ENCODE data around the gene UGT1A10. TPM values are rescaled to one million over a fixed set of nuclear protein-coding genes. Genes with fewer than 3 reads are reported as not detected.

The UGT1A10 gene
- total and polyA plus RNA-seq, 5 donors from 2014 or later: not detected

GRCh38 chr2:233772583-233772982 is 136.3 kb downstream of the UGT1A10 start:
- H3K27me3 ChIP-seq (ENCODE audit: control insufficient read depth, insufficient read depth, low read length): peaks cover 5% of the 10 kb centered on the region
- no peaks in the 10 kb centered on the region for H3K4me1 Mint-ChIP-seq
- H3K4me3 ChIP-seq (ENCODE audit: low read depth, low read length): no peak overlapping the region
- no peak overlapping the region for H3K27ac ChIP-seq (ENCODE audit: insufficient read depth, low read length, poor library complexity, severe bottlenecking)
- no peak overlapping the region for H3K27ac Mint-ChIP-seq
- H3K27me3 Mint-ChIP-seq: peaks cover 5% of the 10 kb centered on the region
- H3K36me3 ChIP-seq (ENCODE audit: control insufficient read depth, insufficient read depth, low read length): no peaks in the 10 kb centered on the region
- no peak overlapping the region for H3K4me3 Mint-ChIP-seq
- H3K9me3 ChIP-seq (ENCODE audit: control insufficient read depth in 2 of 2, low read length in 2 of 2): peaks cover 0 to 11% of the 10 kb centered on the region in 2 experiments
- ATAC-seq (ENCODE audit: low read depth in 2 of 2) (no peak), DNase-seq (no peak)
- no peaks in the 10 kb centered on the region for H3K4me1 ChIP-seq (ENCODE audit: control insufficient read depth, insufficient read depth, low read length, poor library complexity, severe bottlenecking)
- H3K36me3 Mint-ChIP-seq: no peaks in the 10 kb centered on the region
- peaks cover 0 to 14% (median 3%) of the 10 kb centered on the region in 7 donors for H3K9me3 Mint-ChIP-seq

DNA sequence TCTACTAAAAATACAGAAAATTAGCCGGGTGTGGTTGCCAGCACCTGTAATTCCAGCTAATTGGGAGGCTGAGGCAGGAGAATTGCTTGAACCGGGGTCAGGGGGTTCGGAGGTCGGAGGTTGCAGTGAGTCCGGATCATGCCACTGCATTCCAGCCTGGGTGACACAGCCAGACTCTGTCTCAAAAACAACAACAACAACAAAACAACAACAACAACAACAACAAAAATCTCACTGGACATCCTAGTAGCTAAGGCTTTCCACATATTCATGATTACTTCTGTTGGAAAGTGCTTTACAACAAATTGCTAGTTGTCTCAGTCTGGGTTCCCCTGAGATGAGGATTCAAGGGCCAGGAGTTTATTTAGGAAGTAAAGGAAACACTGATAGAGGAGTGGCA is 137.6 kb downstream of the UGT1A10 start:
- peaks cover 0 to 17% (median 3%) of the 10 kb centered on the region in 7 donors for H3K9me3 Mint-ChIP-seq

DNA sequence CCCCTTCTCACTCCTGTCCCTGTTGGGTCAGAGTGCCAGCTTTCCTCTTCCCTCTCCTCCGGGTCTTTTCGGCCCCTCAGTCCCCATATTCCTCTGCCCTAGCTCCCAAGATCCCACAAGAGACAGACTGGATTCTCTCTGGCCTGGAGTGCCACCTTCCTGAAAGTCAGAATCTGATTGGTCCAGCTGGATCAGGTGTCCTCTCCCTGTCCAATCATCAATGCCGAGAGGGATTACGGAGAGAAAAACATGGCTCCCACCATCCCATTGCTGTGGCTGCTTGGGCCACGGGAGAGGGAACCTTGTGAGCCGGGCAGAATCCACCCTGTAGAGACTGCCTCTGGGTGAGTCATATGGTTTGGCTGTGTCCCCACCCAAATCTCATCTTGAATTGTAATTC is 139.2 kb downstream of the UGT1A10 start:
- DNase-seq (no peak), ATAC-seq (ENCODE audit: low read depth in 2 of 2) (no peak)
- Mint-ChIP-seq H3K9me3 (peaks cover 0 to 17% (median 5%) of the 10 kb centered on the region in 7 donors), H3K4me3 (no peak overlapping the region), H3K36me3 (no peaks in the 10 kb centered on the region), H3K4me1 (no peaks in the 10 kb centered on the region), H3K27me3 (no peaks in the 10 kb centered on the region), H3K27ac (no peak overlapping the region)
- Histone ChIP-seq H3K4me3 (ENCODE audit: low read depth, low read length) (no peak overlapping the region), H3K9me3 (ENCODE audit: control insufficient read depth in 2 of 2, low read length in 2 of 2) (peaks cover 2 to 11% of the 10 kb centered on the region in 2 experiments), H3K4me1 (ENCODE audit: control insufficient read depth, insufficient read depth, low read length, poor library complexity, severe bottlenecking) (no peaks in the 10 kb centered on the region), H3K36me3 (ENCODE audit: control insufficient read depth, insufficient read depth, low read length) (no peaks in the 10 kb centered on the region), H3K27ac (ENCODE audit: insufficient read depth, low read length, poor library complexity, severe bottlenecking) (no peak overlapping the region), H3K27me3 (ENCODE audit: control insufficient read depth, insufficient read depth, low read length) (peaks cover 8% of the 10 kb centered on the region)

More for the DNA sequence above, 137.6 kb downstream of the UGT1A10 start:
- Histone ChIP-seq H3K9me3 (ENCODE audit: control insufficient read depth in 2 of 2, low read length in 2 of 2) (peaks cover 0 to 11% of the 10 kb centered on the region in 2 experiments), H3K4me1 (ENCODE audit: control insufficient read depth, insufficient read depth, low read length, poor library complexity, severe bottlenecking) (no peaks in the 10 kb centered on the region), H3K27me3 (ENCODE audit: control insufficient read depth, insufficient read depth, low read length) (peaks cover 10% of the 10 kb centered on the region), H3K36me3 (ENCODE audit: control insufficient read depth, insufficient read depth, low read length) (no peaks in the 10 kb centered on the region), H3K4me3 (ENCODE audit: low read depth, low read length) (no peak overlapping the region), H3K27ac (ENCODE audit: insufficient read depth, low read length, poor library complexity, severe bottlenecking) (no peak overlapping the region)
- H3K27ac Mint-ChIP-seq: no peak overlapping the region
- H3K4me1 Mint-ChIP-seq: no peaks in the 10 kb centered on the region
- no peak for ATAC-seq (ENCODE audit: low read depth in 2 of 2)
- H3K27me3 Mint-ChIP-seq: peaks cover 5% of the 10 kb centered on the region
- no peaks in the 10 kb centered on the region for H3K36me3 Mint-ChIP-seq
- H3K4me3 Mint-ChIP-seq: no peak overlapping the region
- DNase-seq: no peak

DNA sequence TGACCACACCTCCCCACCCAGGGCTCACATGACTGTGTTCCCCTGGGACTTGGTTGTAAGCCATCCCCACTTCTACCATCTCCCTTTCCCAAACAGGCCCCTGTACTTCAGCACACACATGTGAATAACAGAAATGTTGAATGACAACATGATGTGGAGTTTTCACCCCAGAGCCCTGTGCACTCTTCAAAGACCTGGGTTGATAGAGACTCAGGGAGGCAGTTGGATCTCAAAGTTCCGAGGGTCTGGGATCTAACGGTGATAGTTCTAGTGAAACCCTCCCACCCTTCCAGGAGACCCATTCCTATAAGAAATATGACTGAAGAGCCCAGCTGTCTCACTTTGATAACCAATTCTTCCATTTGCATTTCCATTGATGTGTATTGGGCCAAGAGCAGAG is 141.8 kb downstream of the UGT1A10 start, which contains the start of gene MROH2A:
Gene MROH2A (plus strand): TSS at position 301 of the 400 bp plus-strand sequence. CDS start 1,029 bp downstream, outside the sequence.
- no peak within 1 kb of the TSS for H3K27ac Mint-ChIP-seq
- H3K4me1 Mint-ChIP-seq: no peaks in the 10 kb centered on the region
- H3K36me3 Mint-ChIP-seq: no peaks in the 10 kb centered on the region
- H3K4me1 ChIP-seq (ENCODE audit: control insufficient read depth, insufficient read depth, low read length, poor library complexity, severe bottlenecking): no peaks in the 10 kb centered on the region
- peaks cover 13% of the 10 kb centered on the region for H3K27me3 Mint-ChIP-seq
- no peak for ATAC-seq (ENCODE audit: low read depth in 2 of 2)
- H3K9me3 Mint-ChIP-seq: peaks cover 0 to 17% (median 5%) of the 10 kb centered on the region in 7 donors
- peaks cover 10% of the 10 kb centered on the region for H3K27me3 ChIP-seq (ENCODE audit: control insufficient read depth, insufficient read depth, low read length)
- peaks cover 2 to 11% of the 10 kb centered on the region in 2 experiments for H3K9me3 ChIP-seq (ENCODE audit: control insufficient read depth in 2 of 2, low read length in 2 of 2)
- DNase-seq: no peak
- no peak within 1 kb of the TSS for H3K4me3 ChIP-seq (ENCODE audit: low read depth, low read length)
- H3K4me3 Mint-ChIP-seq: no peak within 1 kb of the TSS
- no peaks in the 10 kb centered on the region for H3K36me3 ChIP-seq (ENCODE audit: control insufficient read depth, insufficient read depth, low read length)
- H3K27ac ChIP-seq (ENCODE audit: insufficient read depth, low read length, poor library complexity, severe bottlenecking): no peak within 1 kb of the TSS

DNA sequence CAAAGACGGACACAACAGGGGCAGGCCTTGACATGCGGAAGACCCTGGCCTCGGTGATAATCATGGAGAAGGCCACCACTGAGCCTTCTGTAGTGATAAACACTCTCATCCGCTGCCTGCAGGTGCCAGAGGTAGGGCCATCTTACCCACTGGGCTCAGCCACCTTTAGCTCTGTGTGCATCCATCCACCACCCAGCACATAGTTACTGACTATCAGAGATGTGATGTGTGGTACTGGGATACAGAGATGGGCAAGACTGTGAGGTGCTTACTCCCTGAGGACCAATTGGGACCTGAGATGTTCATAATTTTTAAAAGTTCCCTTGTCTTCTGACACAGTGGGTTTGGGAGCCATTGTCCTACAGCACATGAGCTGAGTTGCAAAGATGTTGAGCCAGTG is 143.5 kb downstream of the UGT1A10 start:
- peaks cover 0 to 17% (median 5%) of the 10 kb centered on the region in 7 donors for H3K9me3 Mint-ChIP-seq
- peaks cover 10% of the 10 kb centered on the region for H3K27me3 ChIP-seq (ENCODE audit: control insufficient read depth, insufficient read depth, low read length)
- no peak overlapping the region for H3K27ac ChIP-seq (ENCODE audit: insufficient read depth, low read length, poor library complexity, severe bottlenecking)
- H3K9me3 ChIP-seq (ENCODE audit: control insufficient read depth in 2 of 2, low read length in 2 of 2): peaks cover 2 to 11% of the 10 kb centered on the region in 2 experiments
- no peaks in the 10 kb centered on the region for H3K4me1 Mint-ChIP-seq
- H3K27me3 Mint-ChIP-seq: peaks cover 13% of the 10 kb centered on the region
- no peak for ATAC-seq (ENCODE audit: low read depth in 2 of 2)
- H3K4me3 Mint-ChIP-seq: no peak overlapping the region
- DNase-seq: no peak
- H3K4me1 ChIP-seq (ENCODE audit: control insufficient read depth, insufficient read depth, low read length, poor library complexity, severe bottlenecking): no peaks in the 10 kb centered on the region
- no peak overlapping the region for H3K27ac Mint-ChIP-seq
- no peak overlapping the region for H3K4me3 ChIP-seq (ENCODE audit: low read depth, low read length)
- no peaks in the 10 kb centered on the region for H3K36me3 ChIP-seq (ENCODE audit: control insufficient read depth, insufficient read depth, low read length)
- no peaks in the 10 kb centered on the region for H3K36me3 Mint-ChIP-seq

DNA sequence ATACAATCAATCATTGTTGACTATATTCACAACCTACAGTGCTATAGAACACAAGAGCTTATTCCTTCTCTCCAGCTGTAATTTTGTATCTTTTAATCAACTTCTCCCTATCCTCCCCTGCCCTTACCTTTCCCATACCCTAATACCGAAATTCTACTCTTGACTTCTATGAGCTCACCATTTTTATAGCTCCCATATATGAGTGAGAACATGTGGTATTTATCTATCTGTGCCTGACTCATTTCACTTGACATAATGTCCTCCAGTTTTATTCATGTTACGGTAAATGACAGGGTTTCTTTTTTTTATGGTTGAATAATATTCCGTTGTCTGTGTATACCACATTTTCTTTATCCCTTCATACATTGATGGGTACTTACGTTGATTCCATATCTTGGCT is 144.5 kb downstream of the UGT1A10 start:
- no peaks in the 10 kb centered on the region for H3K4me1 Mint-ChIP-seq
- Histone ChIP-seq H3K36me3 (ENCODE audit: control insufficient read depth, insufficient read depth, low read length) (no peaks in the 10 kb centered on the region), H3K4me3 (ENCODE audit: low read depth, low read length) (no peak overlapping the region), H3K27me3 (ENCODE audit: control insufficient read depth, insufficient read depth, low read length) (peaks cover 10% of the 10 kb centered on the region), H3K4me1 (ENCODE audit: control insufficient read depth, insufficient read depth, low read length, poor library complexity, severe bottlenecking) (no peaks in the 10 kb centered on the region), H3K27ac (ENCODE audit: insufficient read depth, low read length, poor library complexity, severe bottlenecking) (no peak overlapping the region), H3K9me3 (ENCODE audit: control insufficient read depth in 2 of 2, low read length in 2 of 2) (peaks cover 2 to 7% of the 10 kb centered on the region in 2 experiments)
- DNase-seq (no peak), ATAC-seq (ENCODE audit: low read depth in 2 of 2) (no peak)
- H3K9me3 Mint-ChIP-seq: peaks cover 0 to 16% (median 4%) of the 10 kb centered on the region in 7 donors
- no peak overlapping the region for H3K27ac Mint-ChIP-seq
- peaks cover 13% of the 10 kb centered on the region for H3K27me3 Mint-ChIP-seq
- no peaks in the 10 kb centered on the region for H3K36me3 Mint-ChIP-seq
- H3K4me3 Mint-ChIP-seq: no peak overlapping the region

DNA sequence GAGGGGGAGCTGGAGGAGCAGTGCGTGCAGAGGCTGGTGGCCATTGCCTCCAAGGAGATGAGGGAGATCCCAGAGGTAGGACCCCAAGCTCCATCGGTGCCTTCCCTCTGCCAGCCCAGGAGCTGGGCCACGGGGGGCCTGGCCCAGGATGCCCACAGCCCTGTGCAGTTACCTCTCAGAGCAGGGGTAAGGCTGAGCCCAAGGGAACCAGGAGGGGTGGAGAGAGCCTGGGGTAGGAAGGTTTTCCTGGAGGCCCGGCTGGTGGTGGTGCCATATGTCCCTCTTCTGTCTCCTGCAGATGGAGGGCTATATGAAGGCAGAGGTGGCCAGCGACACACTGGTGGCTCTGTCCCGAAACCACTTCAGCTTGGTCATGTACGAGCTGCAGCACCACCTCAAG is 153.3 kb downstream of the UGT1A10 start:
- Mint-ChIP-seq H3K9me3 (peaks cover 0 to 3% (median 0%) of the 10 kb centered on the region in 7 donors), H3K27me3 (peaks cover 5% of the 10 kb centered on the region), H3K4me3 (no peak overlapping the region), H3K36me3 (no peaks in the 10 kb centered on the region), H3K27ac (no peak overlapping the region), H3K4me1 (peaks cover 0 to 5% (median 2%) of the 10 kb centered on the region in 4 donors)
- Histone ChIP-seq H3K27me3 (ENCODE audit: control insufficient read depth, insufficient read depth, low read length) (no peaks in the 10 kb centered on the region), H3K9me3 (ENCODE audit: control insufficient read depth in 2 of 2, low read length in 2 of 2) (no peaks in the 10 kb centered on the region), H3K27ac (ENCODE audit: insufficient read depth, low read length, poor library complexity, severe bottlenecking) (no peak overlapping the region), H3K4me3 (ENCODE audit: low read depth, low read length) (no peak overlapping the region), H3K36me3 (ENCODE audit: control insufficient read depth, insufficient read depth, low read length) (no peaks in the 10 kb centered on the region), H3K4me1 (ENCODE audit: control insufficient read depth, insufficient read depth, low read length, poor library complexity, severe bottlenecking) (no peaks in the 10 kb centered on the region)
- ATAC-seq (ENCODE audit: low read depth in 2 of 2) (no peak), DNase-seq (no peak)

DNA sequence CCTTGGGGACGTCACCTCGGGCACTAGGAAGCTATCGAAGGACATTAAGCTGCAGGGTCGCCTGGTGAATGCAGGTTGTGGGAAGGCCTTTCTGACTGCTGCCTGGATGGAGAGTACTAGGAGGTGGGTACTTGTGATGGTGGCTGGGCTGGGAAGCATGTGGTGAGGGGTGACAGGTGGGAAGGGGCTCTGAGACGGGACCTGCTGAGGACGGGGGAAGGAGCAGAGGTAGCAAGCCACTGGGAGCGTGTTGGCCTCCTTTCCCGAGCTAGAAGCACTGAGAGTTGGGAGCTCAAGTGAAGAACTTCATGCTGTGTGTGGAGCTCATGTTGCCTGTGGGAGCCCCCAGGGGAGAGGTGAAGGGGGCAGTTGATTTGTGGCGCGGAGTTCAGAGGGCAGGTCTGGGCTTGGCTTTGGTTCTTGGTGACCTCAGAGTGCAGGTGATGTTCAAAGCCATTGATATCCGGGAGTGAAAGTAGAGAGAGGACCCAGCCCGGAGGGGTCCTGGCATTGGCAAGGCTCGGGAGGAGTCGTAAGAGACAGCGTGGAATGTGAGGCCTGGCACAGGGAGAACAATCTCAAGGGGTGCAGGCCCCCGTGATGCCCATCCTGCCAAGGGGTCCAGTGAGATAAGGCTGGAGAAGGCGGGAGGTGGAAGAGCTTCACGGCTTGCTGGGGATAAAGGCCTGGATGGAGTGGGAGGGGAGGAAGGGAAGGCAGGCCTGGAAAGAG is 155.1 kb downstream of the UGT1A10 start:
- Histone ChIP-seq H3K27ac (ENCODE audit: insufficient read depth, low read length, poor library complexity, severe bottlenecking) (no peak overlapping the region), H3K4me1 (ENCODE audit: control insufficient read depth, insufficient read depth, low read length, poor library complexity, severe bottlenecking) (no peaks in the 10 kb centered on the region), H3K9me3 (ENCODE audit: control insufficient read depth in 2 of 2, low read length in 2 of 2) (no peaks in the 10 kb centered on the region), H3K4me3 (ENCODE audit: low read depth, low read length) (no peak overlapping the region), H3K27me3 (ENCODE audit: control insufficient read depth, insufficient read depth, low read length) (no peaks in the 10 kb centered on the region), H3K36me3 (ENCODE audit: control insufficient read depth, insufficient read depth, low read length) (no peaks in the 10 kb centered on the region)
- no peak for ATAC-seq (ENCODE audit: low read depth in 2 of 2)
- Mint-ChIP-seq H3K4me1 (peaks cover 0 to 5% (median 2%) of the 10 kb centered on the region in 4 donors), H3K36me3 (no peaks in the 10 kb centered on the region), H3K27me3 (peaks cover 5% of the 10 kb centered on the region), H3K9me3 (no peaks in the 10 kb centered on the region), H3K4me3 (no peak overlapping the region), H3K27ac (no peak overlapping the region)
- DNase-seq: no peak

Measured in CD4-positive, CD25-positive, alpha-beta regulatory T cell (primary cell).